ENCODE measurements around the gene NCOA1. TPM values are rescaled to one million over a fixed set of nuclear protein-coding genes. Genes with fewer than 3 reads are reported as not detected.
A peak's percentile ranks its signal among the peaks of the same experiment; 100 is the strongest.

Gene NCOA1
- polyA plus RNA-seq, 3 donors = 7.3 to 30.2 (median 10.2) TPM

- Mint-ChIP-seq H3K4me3 (peak overlapping the region; percentile 85 to 90), H3K36me3 (no peaks in the 10 kb centered on the region), H3K27ac (peak overlapping the region; percentile 87 to 96 (median 93)), H3K27me3 (ENCODE audit: low read depth in 3 of 3) (no peaks in the 10 kb centered on the region), H3K9me3 (peaks cover 0 to 2% (median 0%) of the 10 kb centered on the region in 7 donors), H3K4me1 (peaks cover 41% of the 10 kb centered on the region)
- 66% methylated on average over 14 of the region's 14 CpGs for WGBS (ENCODE audit: insufficient coverage)
- no peaks in the 10 kb centered on the region for H3K27me3 ChIP-seq (ENCODE audit: control insufficient read depth in 2 of 2, insufficient read depth in 2 of 2, low read length in 2 of 2)
- H3K79me2 ChIP-seq (ENCODE audit: insufficient read depth, low read length) = peaks cover 30% of the 10 kb centered on the region
- H3K4me1 ChIP-seq (ENCODE audit: control insufficient read depth in 1 of 2, insufficient read depth in 2 of 2, low read length in 2 of 2) = peaks cover 38 to 41% of the 10 kb centered on the region in 2 donors
- intact Hi-C loops (cut with micrococcal nuclease) = loop anchor here (5.0 kb wide), 2 partner anchors 32 to 37 kb away; no protein-coding TSS in a partner anchor
- no peak overlapping the region for H3K9ac ChIP-seq (ENCODE audit: insufficient read depth, low read length, poor library complexity, severe bottlenecking)
- no peak for DNase-seq
- peak overlapping the region; percentile 66 for H3K4me2 ChIP-seq (replicated peaks; ENCODE audit: extremely low read depth, low read length, poor library complexity, severe bottlenecking)
- TF ChIP-seq CTCF (IDR thresholded peaks at IDR 0.05) = no peak
- H2AFZ ChIP-seq (ENCODE audit: insufficient read depth, low read depth, low read length, poor library complexity, severe bottlenecking) = peak overlapping the region; percentile 82
- H3K27ac ChIP-seq (ENCODE audit: low read depth in 1 of 2, low read length in 2 of 2) = peak overlapping the region; percentile 71 to 87
- H3K9me3 ChIP-seq (replicated peaks in 1 of 2; ENCODE audit: control insufficient read depth in 1 of 2, insufficient read depth in 1 of 2, low read length in 2 of 2) = no peaks in the 10 kb centered on the region
- peak overlapping the region in 2 of 3 experiments; percentile 46 to 79 for H3K4me3 ChIP-seq (replicated peaks in 1 of 3; ENCODE audit: low read depth in 2 of 3, low read length in 3 of 3)
- no peaks in the 10 kb centered on the region for H3K36me3 ChIP-seq (replicated peaks in 1 of 2; ENCODE audit: control insufficient read depth in 1 of 2, insufficient read depth in 2 of 2, low read length in 2 of 2)
- H4K20me1 ChIP-seq (ENCODE audit: insufficient read depth, low read length) = peaks cover 19% of the 10 kb centered on the region
These were observed 1.4 kb upstream of the NCOA1 start for GRCh38 chr2:24489465-24490180.

GRCh38 chr2:24490181-24490689 is 819 bp upstream of the NCOA1 start:
- H4K20me1 ChIP-seq (ENCODE audit: insufficient read depth, low read length) = peaks cover 26% of the 10 kb centered on the region
- intact Hi-C loops (cut with micrococcal nuclease) = loop anchor here (5.0 kb wide), 2 partner anchors 33 to 38 kb away; no protein-coding TSS in a partner anchor

More at GRCh38 chr2:24490181-24490689, 819 bp upstream of the NCOA1 start:
- Histone ChIP-seq H3K4me1 (ENCODE audit: control insufficient read depth in 1 of 2, insufficient read depth in 2 of 2, low read length in 2 of 2) (peaks cover 40 to 41% of the 10 kb centered on the region in 2 donors), H2AFZ (ENCODE audit: insufficient read depth, low read depth, low read length, poor library complexity, severe bottlenecking) (peak overlapping the region; percentile 82), H3K9me3 (replicated peaks in 1 of 2; ENCODE audit: control insufficient read depth in 1 of 2, insufficient read depth in 1 of 2, low read length in 2 of 2) (no peaks in the 10 kb centered on the region), H3K4me2 (replicated peaks; ENCODE audit: extremely low read depth, low read length, poor library complexity, severe bottlenecking) (peak overlapping the region; percentile 66), H3K27me3 (ENCODE audit: control insufficient read depth in 2 of 2, insufficient read depth in 2 of 2, low read length in 2 of 2) (no peaks in the 10 kb centered on the region), H3K79me2 (ENCODE audit: insufficient read depth, low read length) (peaks cover 37% of the 10 kb centered on the region), H3K4me3 (replicated peaks in 1 of 3; ENCODE audit: low read depth in 2 of 3, low read length in 3 of 3) (peak overlapping the region; percentile 45 to 79 (median 46)), H3K27ac (ENCODE audit: low read depth in 1 of 2, low read length in 2 of 2) (peak overlapping the region; percentile 71 to 87), H3K9ac (ENCODE audit: insufficient read depth, low read length, poor library complexity, severe bottlenecking) (peak overlapping the region; percentile 82), H3K36me3 (replicated peaks in 1 of 2; ENCODE audit: control insufficient read depth in 1 of 2, insufficient read depth in 2 of 2, low read length in 2 of 2) (no peaks in the 10 kb centered on the region)
- H3K27ac Mint-ChIP-seq = peak overlapping the region; percentile 87 to 96 (median 93)
- TF ChIP-seq CTCF (IDR thresholded peaks at IDR 0.05) = no peak
- H3K9me3 Mint-ChIP-seq = no peaks in the 10 kb centered on the region
- peak overlapping the region; percentile 85 to 90 for H3K4me3 Mint-ChIP-seq
- peak in 2 of 3 donors; percentile 36 to 47 for DNase-seq
- 22% methylated on average over 9 of the region's 12 CpGs for WGBS (ENCODE audit: insufficient coverage)
- peaks cover 43% of the 10 kb centered on the region for H3K4me1 Mint-ChIP-seq
- H3K36me3 Mint-ChIP-seq = no peaks in the 10 kb centered on the region
- H3K27me3 Mint-ChIP-seq (ENCODE audit: low read depth in 3 of 3) = no peaks in the 10 kb centered on the region

Measured in CD14-positive monocyte (primary cell).